ENCODE data around the gene FNDC3B.
"Not testable (repeated sequence)": the region's sequence is repeated elsewhere in the genome, so short reads cannot be mapped to it uniquely, and the experiment has no call there.

FNDC3B gene

GRCh38 chr3:172352786-172353185, 313.4 kb downstream of the FNDC3B start:
- no peak for DNase-seq

- no peak for DNase-seq
These were observed 315.6 kb downstream of the FNDC3B start for GRCh38 chr3:172354931-172355499.

- no peak for DNase-seq
These were observed 316.5 kb downstream of the FNDC3B start for GRCh38 chr3:172355836-172356235.

GRCh38 chr3:172356427-172356826, 317.0 kb downstream of the FNDC3B start:
- no peak for DNase-seq

GRCh38 chr3:172357850-172358754, 318.7 kb downstream of the FNDC3B start:
- no peak for DNase-seq

GRCh38 chr3:172359231-172359630, 319.9 kb downstream of the FNDC3B start:
- DNase-seq = no peak

GRCh38 chr3:172359996-172360395, 320.6 kb downstream of the FNDC3B start:
- DNase-seq = no peak

- no peak for DNase-seq
These were observed 323.2 kb downstream of the FNDC3B start for GRCh38 chr3:172362583-172362982.

GRCh38 chr3:172364374-172365027, 325.1 kb downstream of the FNDC3B start:
- no peak for DNase-seq

- DNase-seq = no peak
These were observed 325.7 kb downstream of the FNDC3B start for GRCh38 chr3:172365028-172365567.

GRCh38 chr3:172367205-172368105, 328.1 kb downstream of the FNDC3B start:
- no peak for DNase-seq

GRCh38 chr3:172368556-172368955, 329.2 kb downstream of the FNDC3B start:
- not testable (repeated sequence) for DNase-seq

GRCh38 chr3:172369590-172370259, 330.3 kb downstream of the FNDC3B start:
- no peak for DNase-seq

- DNase-seq = no peak
These were observed 331.0 kb downstream of the FNDC3B start for GRCh38 chr3:172370419-172370818.

- DNase-seq = no peak
These were observed 332.2 kb downstream of the FNDC3B start for GRCh38 chr3:172371544-172371943.

- no peak for DNase-seq
These were observed 333.5 kb downstream of the FNDC3B start for GRCh38 chr3:172372895-172373294.

- DNase-seq = no peak
These were observed 334.5 kb downstream of the FNDC3B start for GRCh38 chr3:172373912-172374311.

GRCh38 chr3:172375206-172375850, 335.9 kb downstream of the FNDC3B start:
- DNase-seq = no peak

- no peak for DNase-seq
These were observed 337.0 kb downstream of the FNDC3B start for GRCh38 chr3:172376402-172376801.

- DNase-seq = no peak
These were observed 337.5 kb downstream of the FNDC3B start for GRCh38 chr3:172376881-172377280.

GRCh38 chr3:172378439-172378838, 339.1 kb downstream of the FNDC3B start:
- DNase-seq = no peak

Data from NCI-H526 treated with DMSO at 0.1 percent for 48 hours (cell line).